Activated CD4-positive, CD25-positive, alpha-beta regulatory T cell (primary cell): ENCODE measurements around the gene GRHPR.

ENCODE experiments used
- DNase-seq, 4 experiments: peaks; one replicate each; lab custom pipeline; 2025; lab: John Stamatoyannopoulos, UW

The GRHPR gene

GRCh38 chr9:37398464-37399025, 24.0 kb upstream of the GRHPR start:
- no peak for DNase-seq

- no peak for DNase-seq
Observed at GRCh38 chr9:37399336-37399735, 23.2 kb upstream of the GRHPR start.

GRCh38 chr9:37404590-37404989, 17.9 kb upstream of the GRHPR start:
- DNase-seq: no peak

GRCh38 chr9:37405350-37405749, 17.1 kb upstream of the GRHPR start:
- no peak for DNase-seq

GRCh38 chr9:37405764-37406380, 16.6 kb upstream of the GRHPR start:
- DNase-seq: no peak

GRCh38 chr9:37406603-37407401, 15.7 kb upstream of the GRHPR start:
- DNase-seq: no peak

- no peak for DNase-seq
Observed at GRCh38 chr9:37407468-37407867, 15.0 kb upstream of the GRHPR start.

GRCh38 chr9:37408933-37409710, 13.4 kb upstream of the GRHPR start:
- DNase-seq: peak; percentile 39 to 60 (median 49)

GRCh38 chr9:37410354-37410861, 12.1 kb upstream of the GRHPR start:
- DNase-seq: no peak

GRCh38 chr9:37410969-37411785, 11.3 kb upstream of the GRHPR start:
- no peak for DNase-seq

GRCh38 chr9:37412431-37413151, 9.9 kb upstream of the GRHPR start:
- no peak for DNase-seq

- no peak for DNase-seq
Observed at GRCh38 chr9:37413311-37413710, 9.2 kb upstream of the GRHPR start.

GRCh38 chr9:37414503-37414943, 8.0 kb upstream of the GRHPR start:
- no peak for DNase-seq

GRCh38 chr9:37415011-37415719, 7.3 kb upstream of the GRHPR start:
- DNase-seq: peak; percentile 37 to 67 (median 53)

- no peak for DNase-seq
Observed at GRCh38 chr9:37417252-37417803, 5.2 kb upstream of the GRHPR start.

GRCh38 chr9:37417857-37418618, 4.5 kb upstream of the GRHPR start:
- DNase-seq: no peak

- no peak for DNase-seq
Observed at GRCh38 chr9:37419204-37419603, 3.3 kb upstream of the GRHPR start.

- DNase-seq: no peak
Observed at GRCh38 chr9:37420271-37421215, 2.0 kb upstream of the GRHPR start.
